Psoas muscle (tissue), 8 donors: ENCODE data around the gene EIF3J. TPM values are rescaled to one million over a fixed set of nuclear protein-coding genes. Genes with fewer than 3 reads are reported as not detected.
A peak's percentile ranks its signal among the peaks of the same experiment; 100 is the strongest.

Source experiments
- ATAC-seq, 4 donors: fragments of 200-7000 bp; cut with Tn5 transposase; one replicate each; pipeline ENCODE4 v1.9.1; 2020; ENCODE audit warnings: moderate library complexity in 3 of 4, mild to moderate bottlenecking in 2 of 4
- DNase-seq, 2 donors: peaks; one replicate each; pipeline ENCODE4 v3.0.0-alpha.2; 2020
- H3K27ac ChIP-seq: fragments of 200-600 bp; one replicate; pipeline ENCODE4 v1.8.0; 2022
- H3K27me3 ChIP-seq, 3 donors: fragments of 200-600 bp in 1 of 3; one replicate each; pipeline versions ENCODE4 v1.6.1 to v1.8.0; 2013 to 2022; ENCODE audit warnings: low read length in 2 of 3, mild to moderate bottlenecking in 2 of 3, moderate library complexity in 1 of 3; ENCODE audit not compliant: insufficient read depth in 3 of 3
- H3K36me3 ChIP-seq, 2 donors: fragments of 200-600 bp in 1 of 2; one replicate each; pipeline versions ENCODE4 v1.6.1 to v1.8.0; 2013 to 2022; ENCODE audit warnings: low read depth in 1 of 2, mild to moderate bottlenecking in 1 of 2, moderate library complexity in 1 of 2; ENCODE audit not compliant: insufficient read depth in 1 of 2
- H3K4me1 ChIP-seq: fragments of 200-600 bp; one replicate; pipeline ENCODE4 v1.8.0; 2022
- H3K4me3 ChIP-seq: fragments of 200-600 bp; one replicate; pipeline ENCODE4 v1.8.0; 2022; ENCODE audit warnings: mild to moderate bottlenecking
- H3K9me3 ChIP-seq: fragments of 200-600 bp; one replicate; pipeline ENCODE4 v1.8.0; 2022
- CTCF ChIP-seq: fragments of 200-600 bp; IDR thresholded peaks from one replicate; pipeline ENCODE4 v1.8.0; 2022; ENCODE audit warnings: antibody characterized with exemption
- WGBS, 3 donors: extraction: QIAGEN DNeasy Blood & Tissue Kit; methylation state at CpG; one replicate each; pipeline versions ENCODE4 v1.1.6 to v1.1.7; 2013; 5-methylcytosine and 5-hydroxymethylcytosine counted together
- intact Hi-C, 2 donors: fragments of 100-400 bp; cut with DNase I; formaldehyde crosslinking; loops; one replicate each; pipeline versions ENCODE4 v1.11.0 to v1.14.2; 2022
- polyA plus RNA-seq, 3 donors: library from polyadenylated mRNA; stranded (reverse); fragments of 200-250 nt; gene quantifications; one replicate each; pipeline ENCODE4 v1.2.3, GENCODE V29; 2013
- total RNA-seq, 4 donors: library from RNA; stranded (reverse); fragmentation: NEBNext Ultra II Directional in 2 of 4; extraction: Animal tissue kit (Norgen Biotek cat#: 25700) in 2 of 4; gene quantifications; one replicate each; pipeline versions ENCODE4 v1.2.1 to v1.2.4, GENCODE V29; 2021 to 2023
- donor health status: healthy with polysubstance abuse.
- donor health status: DM: no; HTN: no; CAD: no; lungs with moderate emphysema.
- donor health status: Bipolar disorder and iron deficiency.
- donor health status: healthy.
- donor health status: DM: yes; HTN: yes; CAD: no.
- donor health status: DM: no; HTN: no; CAD: no.
- donor health status: DM: no; HTN: no; CAD: no.
- donor health status: DM: yes; HTN: yes; CAD: no.

Gene EIF3J
- total and polyA plus RNA-seq, 7 donors: 123 to 238 (median 213) TPM

GRCh38 chr15:44566155-44566540 lies 29.2 kb downstream of the EIF3J start:
- no peaks in the 10 kb centered on the region for H3K9me3 ChIP-seq
- peaks cover 10 to 91% of the 10 kb centered on the region in 2 donors for H3K36me3 ChIP-seq
- no peak overlapping the region for H3K4me3 ChIP-seq
- WGBS, 3 donors: 95 to 98% (median 97%) methylated on average over 4 of the region's 4 CpGs
- no peak for ATAC-seq
- intact Hi-C loops: no loop called here
- peaks cover 5% of the 10 kb centered on the region for H3K4me1 ChIP-seq
- no peak for TF ChIP-seq CTCF
- H3K27ac ChIP-seq: no peak overlapping the region
- H3K27me3 ChIP-seq: no peaks in the 10 kb centered on the region
- DNase-seq: no peak

GRCh38 chr15:44568338-44568737 lies 31.4 kb downstream of the EIF3J start:
- 64 to 68% (median 66%) methylated on average over 3 of the region's 3 CpGs for WGBS, 3 donors

GRCh38 chr15:44569316-44569715 lies 32.4 kb downstream of the EIF3J start:
- Histone ChIP-seq H3K9me3 (no peaks in the 10 kb centered on the region), H3K27me3 (no peaks in the 10 kb centered on the region), H3K27ac (no peak overlapping the region), H3K4me3 (no peak overlapping the region), H3K4me1 (no peaks in the 10 kb centered on the region), H3K36me3 (peaks cover 10 to 81% of the 10 kb centered on the region in 2 donors)
- TF ChIP-seq CTCF: no peak
- ATAC-seq: no peak
- DNase-seq: no peak
- 92 to 94% (median 94%) methylated on average over 4 of the region's 4 CpGs for WGBS, 3 donors
- intact Hi-C loops: no loop called here

More at GRCh38 chr15:44568338-44568737, 31.4 kb downstream of the EIF3J start:
- H3K9me3 ChIP-seq: no peaks in the 10 kb centered on the region
- peaks cover 10 to 81% of the 10 kb centered on the region in 2 donors for H3K36me3 ChIP-seq
- H3K27me3 ChIP-seq: no peaks in the 10 kb centered on the region
- DNase-seq: no peak
- no peak overlapping the region for H3K4me3 ChIP-seq
- peaks cover 4% of the 10 kb centered on the region for H3K4me1 ChIP-seq
- intact Hi-C loops: no loop called here
- no peak overlapping the region for H3K27ac ChIP-seq
- no peak for TF ChIP-seq CTCF
- no peak for ATAC-seq

GRCh38 chr15:44570361-44570760 lies 33.4 kb downstream of the EIF3J start:
- intact Hi-C loops: no loop called here
- no peaks in the 10 kb centered on the region for H3K9me3 ChIP-seq
- H3K36me3 ChIP-seq: peaks cover 4 to 75% of the 10 kb centered on the region in 2 donors
- ATAC-seq (peak in 2 of 4 donors; percentile 9), DNase-seq (no peak)
- H3K4me3 ChIP-seq: no peak overlapping the region
- no peak overlapping the region for H3K27ac ChIP-seq
- no peaks in the 10 kb centered on the region for H3K4me1 ChIP-seq
- no peaks in the 10 kb centered on the region for H3K27me3 ChIP-seq
- 91 to 97% (median 92%) methylated on average over 4 of the region's 4 CpGs for WGBS, 3 donors
- no peak for TF ChIP-seq CTCF

GRCh38 chr15:44573386-44573785 lies 36.4 kb downstream of the EIF3J start:
- DNase-seq (no peak), ATAC-seq (peak; percentile 62 to 80 (median 65))
- peak overlapping the region; percentile 58 for H3K27ac ChIP-seq
- H3K4me1 ChIP-seq: no peaks in the 10 kb centered on the region
- no peaks in the 10 kb centered on the region for H3K27me3 ChIP-seq
- peaks cover 0 to 44% of the 10 kb centered on the region in 2 donors for H3K36me3 ChIP-seq
- H3K4me3 ChIP-seq: no peak overlapping the region
- intact Hi-C loops: no loop called here
- TF ChIP-seq CTCF: no peak
- WGBS, 3 donors: 40 to 51% (median 47%) methylated on average over 6 of the region's 6 CpGs
- no peaks in the 10 kb centered on the region for H3K9me3 ChIP-seq
